ENCODE data around the gene PTPN12.

DNA sequence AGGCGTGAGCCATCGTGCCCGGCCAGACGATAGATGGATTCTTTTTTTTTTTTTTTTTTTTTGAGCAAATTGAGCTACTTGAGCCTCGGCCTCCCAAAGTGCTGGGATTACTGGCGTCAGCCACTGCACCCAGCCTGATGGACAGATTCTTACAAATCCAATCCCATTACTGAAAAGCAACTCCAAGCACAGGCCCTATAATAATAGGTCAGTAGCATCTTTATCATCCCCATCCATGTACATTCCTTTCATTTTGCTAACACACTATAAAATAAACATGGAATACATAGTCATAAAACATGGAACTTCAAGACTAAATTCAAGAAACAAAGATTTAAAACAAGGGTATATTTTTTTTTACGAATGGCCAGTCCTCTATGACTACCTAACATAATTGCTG, 143.2 kb downstream of the PTPN12 start:
- no peak for TF ChIP-seq CTCF (IDR thresholded peaks at IDR 0.05)
- no peak for TF ChIP-seq POLR2A (IDR thresholded peaks at IDR 0.05)
